HEK293T (cell line): Measurements from ENCODE around the gene AIF1.

Experiments used
- ELF4 ChIP-seq: fragments of 450-650 bp; IDR thresholded peaks from 2 replicates; pipeline ENCODE4 v1.6.1; 2017; ENCODE audit warnings: antibody characterized with exemption
- FOXA1 ChIP-seq: fragments of 450-650 bp; IDR thresholded peaks from 2 replicates; pipeline ENCODE4 v1.6.1; 2016; ENCODE audit warnings: mild to moderate bottlenecking
- FOXK2 ChIP-seq: fragments of 450-650 bp; IDR thresholded peaks from 2 replicates; pipeline ENCODE4 v1.6.1; 2016; ENCODE audit warnings: mild to moderate bottlenecking
- FOXM1 ChIP-seq: fragments of 450-650 bp; IDR thresholded peaks from 2 replicates; pipeline ENCODE4 v1.6.1; 2017; ENCODE audit warnings: mild to moderate bottlenecking, borderline replicate concordance
- HDGF ChIP-seq: fragments of 450-650 bp; IDR thresholded peaks from 2 replicates; pipeline ENCODE4 v1.6.1; 2017; ENCODE audit warnings: antibody characterized with exemption, borderline replicate concordance
- L3MBTL2 ChIP-seq: fragments of 450-650 bp; conservative IDR thresholded peaks from 2 replicates; pipeline ENCODE4 v1.6.1; 2016; ENCODE audit warnings: mild to moderate bottlenecking
- NFRKB ChIP-seq: fragments of 450-650 bp; IDR thresholded peaks from 2 replicates; pipeline ENCODE4 v1.6.1; 2016; ENCODE audit warnings: mild to moderate bottlenecking, moderate library complexity
- PKNOX1 ChIP-seq: fragments of 450-650 bp; IDR thresholded peaks from 2 replicates; pipeline ENCODE4 v1.6.1; 2016
- SP1 ChIP-seq: fragments of 450-650 bp; IDR thresholded peaks from 2 replicates; pipeline ENCODE4 v1.6.1; 2017
- SUZ12 ChIP-seq: fragments of 450-650 bp; IDR thresholded peaks from 2 replicates; pipeline ENCODE4 v1.6.1; 2016; ENCODE audit warnings: mild to moderate bottlenecking
- TARDBP ChIP-seq: fragments of 450-650 bp; IDR thresholded peaks from 2 replicates; pipeline ENCODE4 v1.6.1; 2016
- ZNF384 ChIP-seq: fragments of 450-650 bp; IDR thresholded peaks from 2 replicates; pipeline ENCODE4 v1.6.1; 2016

GRCh38 chr6:31627690-31628287 is 12.8 kb downstream of the AIF1 start:
- TF ChIP-seq PKNOX1 (no peak), SP1 (no peak), ZNF384 (no peak), TARDBP (no peak), FOXM1 (no peak), FOXK2 (no peak), SUZ12 (no peak), FOXA1 (no peak), HDGF (no peak), ELF4 (no peak), L3MBTL2 (no peak), NFRKB (no peak)
